ENCODE measurements around the gene DGKI.

Gene DGKI

DNA sequence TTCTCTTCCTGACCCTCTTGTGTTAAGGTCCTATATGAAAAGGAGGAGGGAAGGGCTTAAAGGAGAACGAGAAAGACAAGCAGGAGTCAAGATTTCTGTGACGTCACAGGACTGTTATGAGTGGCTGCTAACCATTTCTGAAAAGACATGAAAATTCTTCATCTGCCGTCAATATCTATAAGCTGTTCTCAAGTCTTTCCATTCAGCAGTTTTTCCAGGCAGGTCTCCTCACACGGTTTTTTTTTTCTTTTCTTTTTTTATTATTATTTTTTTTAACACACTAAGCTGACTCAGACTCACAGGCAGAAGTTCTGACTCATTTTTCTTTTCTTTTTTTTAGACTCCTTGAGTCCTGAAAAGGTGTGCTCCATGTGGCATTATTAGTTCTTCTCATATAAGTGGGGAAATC lies 72.0 kb downstream of the DGKI start:
- no peak for DNase-seq

DNA sequence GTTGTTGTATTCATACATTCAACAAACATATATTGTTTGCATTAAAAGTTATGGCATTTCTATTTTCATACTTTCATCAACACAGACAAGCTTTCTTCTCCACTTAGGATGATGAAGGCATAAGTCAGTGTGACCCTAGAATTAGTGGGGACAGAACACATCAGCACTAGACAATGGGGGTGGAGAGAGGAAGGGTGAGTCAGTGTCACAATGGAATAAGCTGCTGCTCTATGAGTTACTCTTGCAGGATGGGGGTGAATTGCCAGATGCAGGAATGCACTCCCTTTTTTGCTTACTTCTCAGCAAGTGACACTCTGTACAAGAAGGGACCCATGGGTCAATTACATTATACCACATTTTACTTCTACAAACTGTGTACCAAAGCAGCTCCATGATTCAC lies 74.0 kb downstream of the DGKI start:
- no peak for DNase-seq

DNA sequence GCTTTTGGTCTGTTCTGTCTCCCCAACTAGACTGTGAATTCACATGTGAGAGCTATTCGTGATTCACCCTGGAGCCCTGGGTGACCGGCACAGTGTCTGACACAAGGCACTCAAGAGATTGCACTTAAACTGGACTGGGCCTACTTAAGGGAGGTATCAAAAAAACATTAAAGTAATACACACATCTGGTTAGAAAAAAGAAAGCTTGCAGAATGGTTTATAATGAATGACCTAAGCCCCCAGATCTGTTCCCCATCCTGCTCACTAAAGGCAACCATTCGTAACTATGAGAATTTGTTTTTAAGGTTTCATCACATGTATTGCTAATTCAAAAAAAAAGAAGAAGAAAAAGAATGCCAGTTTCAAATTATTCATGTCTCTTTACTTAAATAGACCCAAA lies 74.5 kb downstream of the DGKI start:
- DNase-seq: no peak

DNA sequence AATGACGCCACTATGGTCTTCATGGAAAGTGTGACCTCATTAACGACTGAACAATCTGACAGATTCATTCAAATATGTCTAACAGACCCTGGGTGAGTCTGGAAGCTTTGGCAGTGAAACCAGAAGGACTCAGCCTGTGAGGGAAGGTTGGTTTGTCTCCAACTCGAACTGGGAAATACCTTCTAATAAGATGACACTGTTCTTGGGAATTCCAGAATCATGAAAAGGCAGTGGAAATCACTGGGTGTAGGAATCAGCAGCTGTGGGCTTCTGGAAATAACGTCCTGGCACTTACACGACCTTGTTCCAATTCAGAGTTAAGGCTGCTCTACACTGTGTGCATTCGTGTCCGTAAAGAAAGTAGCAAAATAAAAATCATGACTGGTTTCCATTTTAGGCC lies 75.1 kb downstream of the DGKI start:
- no peak for DNase-seq

DNA sequence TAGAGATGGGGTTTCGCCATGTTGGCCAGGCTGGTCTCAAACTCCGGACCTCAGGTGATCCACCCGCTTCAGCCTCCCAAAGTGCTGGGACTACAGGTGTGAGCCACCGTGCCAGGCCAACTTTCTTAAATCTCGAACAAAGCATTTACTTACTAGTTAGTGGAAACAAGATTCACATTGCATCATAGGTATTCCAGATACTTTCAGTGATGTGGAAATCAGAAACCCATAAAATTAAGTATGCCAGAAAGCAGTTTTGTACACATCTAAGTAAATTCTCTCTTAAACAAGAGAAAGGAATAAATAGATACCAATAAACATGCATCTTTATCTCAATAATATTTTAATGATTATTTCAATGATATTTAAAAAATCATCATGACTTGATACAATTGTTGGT lies 75.5 kb downstream of the DGKI start:
- no peak for DNase-seq

DNA sequence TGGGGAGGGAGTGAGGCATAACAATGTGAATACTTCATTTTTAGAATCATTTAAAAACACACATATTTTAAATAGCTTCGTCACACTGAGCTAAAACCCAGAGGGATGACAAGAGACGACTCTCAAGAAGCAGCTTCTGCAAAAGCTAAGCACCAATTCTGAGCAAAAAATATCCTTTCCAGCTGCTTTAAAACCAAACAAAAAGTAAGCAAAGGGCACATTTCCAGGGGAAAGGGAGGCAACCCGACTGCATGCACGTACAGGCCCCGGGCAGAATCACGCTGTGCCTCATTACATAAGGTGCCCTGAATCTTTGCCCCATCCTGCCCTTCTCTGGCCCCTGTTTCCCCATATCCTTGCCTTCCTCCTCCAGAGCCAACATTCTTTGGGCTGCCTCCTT lies 78.4 kb downstream of the DGKI start:
- no peak for DNase-seq

DNA sequence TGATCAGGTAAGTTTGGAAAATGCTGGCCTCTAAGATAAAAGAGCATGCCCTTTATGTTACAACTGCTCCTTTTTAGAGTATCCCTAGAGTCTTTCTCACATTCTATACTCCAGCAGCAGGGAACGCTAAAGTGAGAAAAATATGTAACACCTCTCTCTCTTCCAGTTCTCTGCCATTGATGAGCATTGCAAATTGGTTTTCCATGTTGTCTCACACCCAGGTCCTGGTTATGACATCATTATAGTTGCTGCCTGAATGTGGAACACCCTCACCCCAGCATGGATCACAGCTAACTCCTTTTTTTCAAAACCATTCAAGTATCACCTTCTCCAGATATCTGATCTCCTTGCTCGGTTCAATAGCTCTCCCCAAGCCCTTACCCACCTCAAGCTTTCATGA lies 84.4 kb downstream of the DGKI start:
- no peak for DNase-seq

DNA sequence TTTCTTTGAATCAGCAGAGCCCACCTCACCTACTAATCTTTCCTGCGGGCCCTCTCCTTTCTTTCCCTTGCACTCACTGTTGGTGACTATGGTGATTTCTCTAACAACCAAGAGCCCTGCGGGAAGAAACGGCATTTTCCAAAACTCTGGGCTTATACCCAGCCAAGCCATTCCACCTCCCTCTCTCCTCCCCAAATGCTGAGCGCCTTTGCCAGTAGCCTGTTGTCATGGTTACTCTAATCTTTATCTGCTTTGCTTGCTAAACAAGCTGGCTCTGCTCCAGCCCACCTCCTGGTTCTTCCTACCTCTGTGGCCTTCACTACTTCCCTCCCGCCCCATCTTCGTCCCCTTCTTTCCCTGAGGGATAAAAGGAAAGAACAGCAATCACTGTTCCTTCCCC lies 86.7 kb downstream of the DGKI start:
- DNase-seq: no peak

DNA sequence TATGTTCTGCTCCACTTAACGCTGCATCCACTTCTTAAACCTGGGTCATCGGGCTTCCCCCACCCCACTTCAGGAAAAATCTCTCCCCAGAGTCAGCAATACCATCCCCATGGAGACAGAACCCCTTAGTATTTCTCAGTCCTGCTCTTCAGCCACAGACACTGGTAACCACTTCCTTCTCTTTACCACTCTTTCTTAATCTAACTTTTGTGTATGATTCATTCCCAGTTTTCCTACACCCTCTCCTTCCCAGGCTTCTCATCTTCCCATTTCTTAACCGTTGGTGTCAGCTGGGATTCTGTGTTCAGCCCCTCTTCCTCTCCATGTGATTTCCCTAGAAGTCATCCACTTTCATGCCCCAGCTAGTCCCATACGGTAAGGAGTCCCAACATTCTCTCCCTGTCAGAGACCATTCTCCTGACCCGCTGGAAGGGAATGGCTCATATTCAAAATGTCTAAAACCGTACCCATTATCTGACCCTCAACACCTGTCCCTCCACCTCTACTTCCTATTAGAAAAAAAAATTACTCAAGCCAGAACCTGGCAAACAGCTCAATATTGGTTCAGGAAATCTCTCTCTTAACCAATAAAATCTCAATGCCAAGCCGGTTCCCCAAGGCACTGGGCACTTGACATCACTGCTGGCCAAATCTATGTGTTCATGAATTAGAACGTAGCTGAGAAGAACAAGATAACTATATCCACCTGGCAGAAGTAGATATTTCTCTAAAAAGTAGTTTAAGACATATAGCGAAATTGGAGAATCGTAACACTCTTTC lies 89.4 kb downstream of the DGKI start:
- peak; percentile 3 for DNase-seq

DNA sequence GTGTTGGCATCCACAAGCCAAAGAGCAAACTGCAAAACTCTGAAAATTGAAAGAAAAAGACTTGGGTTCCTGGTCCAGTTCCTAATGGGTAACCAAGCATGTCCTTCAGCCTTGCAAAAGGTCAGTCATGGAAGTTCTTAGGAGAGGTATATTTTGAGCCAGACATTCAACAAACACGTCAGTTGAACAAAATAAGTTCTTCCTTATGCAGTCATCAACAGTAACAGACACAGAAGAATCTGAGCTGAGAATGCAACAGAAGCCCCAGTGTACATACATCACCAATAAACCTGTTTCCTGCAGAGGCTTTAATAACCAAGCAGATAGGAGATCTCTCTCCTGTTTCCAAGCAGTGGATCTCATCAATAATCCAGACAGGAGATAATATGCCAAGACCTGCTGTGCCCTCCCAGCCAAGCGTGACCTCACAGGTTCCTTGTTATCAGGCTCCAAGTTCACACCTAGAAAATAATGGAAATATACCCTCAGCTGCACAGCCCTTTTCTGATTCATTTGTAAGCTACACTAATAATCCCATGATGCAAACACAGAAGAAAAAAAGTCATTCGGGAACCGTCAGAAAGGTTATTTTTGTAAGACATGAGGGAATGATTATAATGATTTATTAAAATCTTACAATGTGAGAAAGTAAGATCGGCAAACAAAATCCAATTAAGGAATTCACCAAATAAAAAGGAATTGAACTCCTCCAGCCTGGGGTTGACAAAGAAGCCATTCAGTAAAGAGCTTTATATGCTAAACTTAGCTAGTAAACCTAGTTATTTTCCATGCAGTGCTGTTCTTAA lies 90.7 kb downstream of the DGKI start:
- no peak for DNase-seq

DNA sequence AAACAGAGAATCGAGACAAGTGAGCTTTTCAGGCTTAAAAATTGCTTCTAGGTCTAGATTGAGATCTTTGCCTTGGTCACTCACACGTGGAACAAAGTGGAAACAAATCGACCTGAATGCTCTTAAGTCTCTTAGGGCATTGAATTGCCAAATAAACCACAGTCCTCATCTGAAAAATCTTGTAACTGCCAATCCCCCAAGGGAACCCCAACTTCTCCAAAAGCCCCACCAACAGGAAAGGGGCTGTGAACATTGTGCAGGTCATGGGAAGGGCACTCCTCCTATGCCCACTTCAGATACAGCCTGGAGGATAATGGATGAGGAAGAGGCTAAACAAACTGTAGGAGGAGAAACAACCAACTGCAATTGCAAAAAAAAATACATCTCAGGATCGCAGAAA lies 91.3 kb downstream of the DGKI start:
- peak; percentile 72 for DNase-seq

DNA sequence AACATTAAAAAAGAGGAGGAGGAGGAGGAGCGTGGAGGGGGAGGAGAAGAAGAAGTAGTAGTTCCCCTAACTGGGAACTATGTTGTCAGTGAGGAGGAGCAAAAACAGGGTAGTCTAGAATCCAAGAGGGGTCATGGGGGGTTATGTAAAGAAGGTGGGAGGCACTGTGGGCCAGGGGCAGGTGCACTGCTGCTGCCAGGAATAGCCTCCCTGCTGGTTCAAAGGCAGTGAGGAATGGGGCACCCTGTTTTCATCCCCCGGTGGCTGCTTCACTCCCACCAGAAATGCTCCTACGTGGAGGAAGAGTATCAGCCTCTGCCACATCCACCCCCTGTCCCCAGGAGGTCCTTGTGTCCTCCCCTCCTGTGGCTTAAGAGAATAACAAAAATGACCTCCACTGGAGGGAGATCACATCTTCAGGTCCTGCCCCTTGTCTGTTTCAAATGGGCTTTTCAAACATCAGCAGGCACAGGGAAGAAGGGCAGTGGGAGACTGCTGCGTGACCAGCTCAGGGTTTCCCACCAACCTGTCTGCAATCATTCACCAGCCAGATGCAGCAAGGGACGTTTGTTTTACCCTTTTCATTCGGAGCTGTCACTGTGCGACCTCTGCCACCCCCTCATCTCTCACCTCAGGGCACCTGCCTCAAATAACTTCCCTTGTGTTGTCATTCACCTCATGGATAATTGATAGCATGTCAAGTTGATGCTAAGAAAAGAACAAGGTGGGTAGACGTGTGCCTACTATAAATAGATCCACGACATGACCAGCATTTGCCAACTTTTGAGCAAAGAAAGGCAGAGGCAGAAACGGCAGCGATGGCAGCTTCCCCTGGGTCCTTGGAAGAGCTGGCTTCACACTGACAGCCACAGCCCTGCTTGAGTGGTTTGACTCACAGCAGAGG lies 92.6 kb downstream of the DGKI start:
- peak; percentile 23 for DNase-seq

DNA sequence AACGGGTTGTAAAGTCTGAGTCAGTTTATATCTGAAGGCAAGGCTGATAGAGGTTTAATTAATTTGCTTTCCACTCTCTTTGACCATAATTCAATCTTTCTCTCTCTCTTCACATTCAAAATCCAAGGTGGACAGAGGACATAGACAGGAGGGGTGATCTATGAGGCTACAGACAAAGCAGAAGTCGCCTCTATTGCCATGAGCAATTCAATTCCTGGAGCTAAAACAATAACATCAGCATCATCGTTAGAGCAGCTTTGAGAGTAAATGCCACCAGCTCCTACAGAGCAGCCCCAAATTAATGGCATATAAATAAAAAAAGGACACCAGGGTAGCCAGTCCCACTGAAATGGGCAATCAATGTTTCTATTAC lies 93.2 kb downstream of the DGKI start:
- DNase-seq: no peak

DNA sequence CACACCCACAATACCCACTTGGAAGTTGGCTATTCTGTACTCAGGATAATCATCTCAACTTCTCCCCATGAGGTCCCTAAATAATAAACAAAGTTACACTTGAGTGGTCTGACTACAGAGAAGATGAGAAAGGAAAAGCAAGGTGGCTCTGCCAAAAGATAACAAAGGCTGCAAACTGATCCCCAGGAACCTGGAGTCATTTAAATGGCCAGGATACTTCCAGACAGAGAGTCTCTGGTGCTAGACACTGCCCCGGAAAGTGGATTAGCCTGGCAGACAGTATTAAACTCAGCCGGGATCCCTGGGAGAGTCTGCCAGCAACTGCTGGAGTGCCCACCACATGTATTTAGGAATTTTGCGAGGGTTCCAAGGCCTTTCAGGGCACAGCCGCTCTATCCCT lies 93.7 kb downstream of the DGKI start:
- no peak for DNase-seq

DNA sequence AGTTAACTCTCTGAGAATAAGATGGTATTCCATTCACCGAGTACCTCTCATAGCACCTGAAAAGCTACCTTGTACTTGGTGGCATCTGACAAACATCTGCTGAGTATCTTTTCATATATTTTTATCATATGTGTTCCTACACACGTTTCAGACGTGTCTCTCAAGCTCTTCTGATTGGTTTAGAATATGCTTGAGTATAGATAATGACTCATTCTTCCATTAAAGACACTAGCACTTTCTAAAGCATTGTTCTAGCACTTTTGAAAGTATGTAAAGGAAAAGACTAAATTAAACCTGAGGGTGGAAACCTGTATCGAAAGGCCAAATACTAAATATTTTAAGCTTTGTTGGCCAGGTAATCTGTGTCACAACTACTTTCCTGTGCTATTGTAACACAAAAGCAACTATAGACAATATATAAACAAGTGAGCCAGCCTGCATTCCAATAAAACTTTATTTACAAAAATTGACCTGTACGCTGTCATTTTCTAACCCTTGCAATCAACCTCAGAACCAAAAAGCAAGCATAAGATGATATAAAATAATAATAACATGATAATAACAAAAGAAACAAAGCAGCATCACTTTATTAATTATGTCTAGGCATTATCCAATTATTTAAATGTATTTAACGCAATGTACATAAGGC lies 95.3 kb downstream of the DGKI start:
- no peak for DNase-seq

DNA sequence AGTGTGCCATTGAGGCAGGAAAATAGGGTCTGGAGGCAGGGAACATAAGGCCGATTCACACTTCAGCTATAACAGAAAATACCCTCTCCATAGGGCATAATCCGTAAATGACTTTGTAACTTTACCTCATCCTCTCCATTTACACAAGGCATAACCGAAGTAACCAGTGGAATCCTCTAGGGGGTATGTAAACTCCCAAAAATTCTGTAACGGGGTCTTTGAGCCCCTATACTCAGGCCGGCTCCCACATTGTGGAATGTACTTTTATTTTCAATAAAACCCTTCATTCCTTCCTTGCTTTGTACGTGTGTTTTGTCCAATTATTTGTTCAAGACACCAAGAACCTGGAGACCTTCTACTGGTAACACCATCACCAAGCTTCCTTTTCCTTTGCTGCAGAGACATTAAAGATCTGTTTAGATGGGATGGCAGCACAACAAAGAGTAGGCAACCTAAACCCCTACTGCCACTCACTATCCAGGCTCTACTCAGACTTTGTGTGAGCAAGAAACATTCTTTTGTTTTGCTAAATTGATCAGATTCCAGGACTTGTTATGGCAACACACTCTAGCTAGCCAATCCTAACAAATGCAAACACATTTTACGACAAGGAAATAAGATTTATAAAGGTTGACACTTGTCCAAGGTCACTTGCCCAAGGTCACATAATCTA lies 99.3 kb downstream of the DGKI start:
- no peak for DNase-seq

DNA sequence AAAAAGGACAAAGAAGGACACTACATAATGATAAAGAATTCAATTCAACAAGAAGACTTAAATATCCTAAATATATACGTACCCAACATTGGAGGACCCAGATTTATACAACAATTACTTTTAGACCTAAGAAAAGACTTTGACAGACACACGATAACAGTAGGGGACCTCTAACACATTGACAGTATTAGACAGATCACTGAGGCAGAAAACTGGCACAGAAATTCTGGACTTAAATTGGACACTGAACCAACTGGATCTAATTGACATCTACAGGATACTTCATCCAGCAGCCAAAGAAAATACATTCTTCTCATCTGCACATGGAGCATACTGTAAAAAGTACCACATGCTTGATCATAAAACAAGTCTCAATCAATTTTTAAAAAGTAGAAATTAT lies 103.8 kb downstream of the DGKI start:
- no peak for DNase-seq

DNA sequence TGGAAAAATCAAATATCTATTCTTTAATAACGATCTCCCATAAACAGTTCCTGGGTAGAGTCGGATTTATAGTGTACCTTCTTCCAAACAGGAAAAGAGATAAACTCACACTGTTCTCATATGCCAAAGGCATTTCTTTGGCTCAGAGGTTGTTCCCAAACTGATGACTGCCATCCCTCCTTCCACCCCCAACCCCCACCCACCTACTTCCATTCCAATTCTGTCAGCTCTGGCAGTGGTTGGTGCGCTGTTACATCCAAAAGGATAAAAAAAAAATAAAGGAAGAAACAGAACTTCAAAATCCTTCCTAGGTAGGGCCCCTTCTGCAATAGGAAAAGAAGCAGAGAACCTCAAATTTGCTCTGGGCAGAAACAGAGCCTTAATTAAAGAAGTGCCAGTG lies 104.7 kb downstream of the DGKI start:
- no peak for DNase-seq

DNA sequence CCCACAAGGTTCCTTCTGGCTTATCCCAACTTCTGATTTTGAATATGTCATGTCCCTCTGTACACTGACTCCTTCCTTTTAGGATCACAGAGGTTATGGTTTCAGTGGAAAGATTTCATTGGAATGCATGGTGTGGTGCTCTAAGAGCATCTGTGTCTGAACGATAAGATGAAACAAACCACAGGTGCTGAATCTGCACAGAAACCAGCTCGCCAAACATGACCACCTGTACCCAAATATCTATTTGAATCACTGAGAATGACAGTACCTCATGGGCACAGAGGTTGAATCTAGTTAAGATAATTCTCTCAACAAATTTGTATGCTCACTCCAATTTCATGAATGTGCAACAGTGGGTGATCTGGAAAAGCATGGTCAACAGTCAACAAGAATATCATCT lies 105.3 kb downstream of the DGKI start:
- no peak for DNase-seq

DNA sequence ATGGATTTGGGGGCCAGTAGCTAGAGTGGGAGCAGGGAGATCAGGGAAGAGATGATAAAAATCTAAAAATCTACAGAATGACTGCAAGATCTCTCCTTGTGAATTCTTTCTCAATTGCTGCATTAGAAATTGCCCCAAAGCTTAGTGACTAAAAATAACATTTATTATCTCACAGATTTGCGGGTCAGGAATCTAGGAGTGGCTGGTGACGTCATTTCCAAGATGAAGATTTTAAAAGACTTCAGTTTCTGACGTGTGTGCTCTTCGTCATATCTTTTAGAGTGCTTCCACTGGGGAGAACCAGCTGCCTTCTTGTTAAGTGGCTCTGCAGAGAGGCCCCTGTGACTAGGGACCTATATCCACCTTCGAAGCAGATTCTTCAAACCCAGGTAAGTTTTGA lies 112.6 kb downstream of the DGKI start:
- DNase-seq: no peak

DNA sequence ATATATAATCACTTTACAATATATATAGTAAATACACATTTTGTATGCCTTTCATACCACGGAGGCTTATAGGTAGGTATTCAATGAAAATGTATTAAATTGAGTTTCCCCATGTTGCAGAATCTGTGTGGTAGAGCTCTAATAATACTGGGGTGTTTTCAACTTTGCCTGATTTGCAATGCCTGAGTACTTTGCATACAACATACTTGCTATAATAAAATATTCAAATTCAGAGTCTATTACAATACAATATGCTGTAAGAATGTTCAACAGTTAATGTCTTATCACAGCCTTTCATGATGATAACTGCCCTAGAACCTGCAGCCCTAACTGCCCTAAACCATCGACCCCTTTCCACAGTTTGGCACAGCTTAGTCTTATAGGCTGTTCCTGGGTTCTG lies 114.6 kb downstream of the DGKI start:
- DNase-seq: no peak

DNA sequence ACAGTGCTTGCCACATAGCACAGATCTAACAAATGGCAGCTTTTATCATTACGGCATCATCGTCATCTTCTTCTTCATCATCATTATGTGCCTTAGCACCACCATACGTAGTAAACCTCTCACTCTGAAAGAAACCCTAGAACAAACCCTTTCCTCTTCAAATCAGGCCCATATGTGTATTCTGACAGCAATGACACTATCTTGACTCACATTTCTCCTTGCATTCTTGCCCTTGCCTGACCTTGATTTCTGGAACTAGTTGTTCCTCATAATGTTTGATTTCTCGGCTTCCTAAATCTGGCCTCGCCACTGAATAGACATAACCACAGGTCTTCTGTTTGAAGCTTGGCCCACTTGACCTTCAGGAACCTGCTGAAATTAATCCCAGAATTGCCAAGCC lies 115.3 kb downstream of the DGKI start:
- DNase-seq: no peak

DNA sequence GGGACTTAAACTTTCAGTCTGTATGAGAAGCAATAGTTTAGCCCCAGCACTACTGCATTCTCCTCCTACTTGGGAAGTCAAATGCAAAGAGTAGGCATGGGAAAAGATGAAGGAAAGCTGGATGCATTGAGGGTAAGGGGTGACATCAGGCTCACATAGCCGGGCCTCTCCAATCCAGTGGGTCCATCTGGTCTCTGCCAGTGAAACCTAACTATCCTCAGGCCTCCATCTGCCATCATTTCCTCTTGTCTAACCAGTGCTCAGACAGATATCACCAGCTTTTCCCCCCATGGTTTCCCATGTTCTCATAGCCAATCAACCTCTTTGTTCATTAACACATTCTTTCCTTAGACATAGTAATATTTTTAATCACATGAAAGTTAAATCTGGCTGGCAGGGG lies 118.3 kb downstream of the DGKI start:
- no peak for DNase-seq

Measured in hematopoietic multipotent progenitor cell treated with erythropoietin and hydrocortisone succinate and interleukin-3 and kit ligand, for 4 days (in vitro differentiated cells).